ENCODE data around the gene RNF169. TPM values are rescaled to one million over a fixed set of nuclear protein-coding genes. Genes with fewer than 3 reads are reported as not detected.
"Not testable (repeated sequence)": the region's sequence is repeated elsewhere in the genome, so short reads cannot be mapped to it uniquely, and the experiment has no call there.

Gene RNF169
- total and polyA plus RNA-seq, 2 donors (not counting 1 experiment from before 2014, with no cell fraction given), result 12.3 to 32.2 TPM

DNA sequence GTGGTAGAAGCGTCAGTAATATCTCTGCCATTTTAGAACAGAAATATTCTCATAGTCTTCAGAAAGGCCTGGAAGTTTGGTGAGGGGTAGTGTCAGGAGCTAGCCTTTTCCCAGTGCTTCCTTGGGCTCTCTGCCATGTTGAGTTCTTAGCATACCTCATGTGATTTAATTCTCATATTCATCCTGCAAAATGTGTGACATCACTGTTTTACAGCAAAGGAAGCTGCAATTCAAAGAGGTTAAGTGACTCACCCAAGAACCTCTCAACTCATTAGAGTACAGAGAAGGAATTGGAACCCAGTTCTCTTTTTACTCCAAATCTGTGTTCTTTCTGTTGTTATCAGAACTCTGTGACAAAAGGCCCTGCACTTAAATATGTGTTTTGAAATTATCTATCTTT lies 72.1 kb downstream of the RNF169 start:
- TF ChIP-seq, protein P1, sequence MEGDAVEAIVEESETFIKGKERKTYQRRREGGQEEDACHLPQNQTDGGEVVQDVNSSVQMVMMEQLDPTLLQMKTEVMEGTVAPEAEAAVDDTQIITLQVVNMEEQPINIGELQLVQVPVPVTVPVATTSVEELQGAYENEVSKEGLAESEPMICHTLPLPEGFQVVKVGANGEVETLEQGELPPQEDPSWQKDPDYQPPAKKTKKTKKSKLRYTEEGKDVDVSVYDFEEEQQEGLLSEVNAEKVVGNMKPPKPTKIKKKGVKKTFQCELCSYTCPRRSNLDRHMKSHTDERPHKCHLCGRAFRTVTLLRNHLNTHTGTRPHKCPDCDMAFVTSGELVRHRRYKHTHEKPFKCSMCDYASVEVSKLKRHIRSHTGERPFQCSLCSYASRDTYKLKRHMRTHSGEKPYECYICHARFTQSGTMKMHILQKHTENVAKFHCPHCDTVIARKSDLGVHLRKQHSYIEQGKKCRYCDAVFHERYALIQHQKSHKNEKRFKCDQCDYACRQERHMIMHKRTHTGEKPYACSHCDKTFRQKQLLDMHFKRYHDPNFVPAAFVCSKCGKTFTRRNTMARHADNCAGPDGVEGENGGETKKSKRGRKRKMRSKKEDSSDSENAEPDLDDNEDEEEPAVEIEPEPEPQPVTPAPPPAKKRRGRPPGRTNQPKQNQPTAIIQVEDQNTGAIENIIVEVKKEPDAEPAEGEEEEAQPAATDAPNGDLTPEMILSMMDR (conservative IDR thresholded peaks at IDR 0.05 in 1 of 2, IDR thresholded peaks at IDR 0.05 in 1 of 2; ENCODE audit: low read depth in 1 of 2, low read length in 2 of 2), result no peak
- no peak for TF ChIP-seq EZH2 (IDR thresholded peaks at IDR 0.05; ENCODE audit: low read length, missing control alignments)
- peak; percentile 93 to 96 for DNase-seq (ENCODE audit: low read depth in 2 of 2)
- Histone ChIP-seq H3K27me3 (ENCODE audit: control insufficient read depth, insufficient read depth, low read length) (no peaks in the 10 kb centered on the region), H3K4me2 (ENCODE audit: extremely low read depth, insufficient read depth, low read length) (no peak overlapping the region), H3K9me3 (ENCODE audit: control insufficient read depth, insufficient read depth, low read depth, low read length) (no peaks in the 10 kb centered on the region), H2AFZ (ENCODE audit: low read length) (no peak overlapping the region), H3K27ac (ENCODE audit: insufficient read depth, low read length) (peak overlapping the region; percentile 65), H4K20me1 (ENCODE audit: control insufficient read depth, extremely low read depth, insufficient read depth, low read length) (no peaks in the 10 kb centered on the region), H3K4me1 (ENCODE audit: control insufficient read depth, extremely low read depth, insufficient read depth, low read length) (peaks cover 9% of the 10 kb centered on the region), H3K9ac (ENCODE audit: insufficient read depth, low read length) (no peak overlapping the region), H3K4me3 (replicated peaks in 1 of 4; ENCODE audit: control extremely low read depth in 1 of 4, insufficient read depth in 1 of 4, low read depth in 3 of 4, low read length in 4 of 4) (no peak overlapping the region), H3K79me2 (ENCODE audit: control insufficient read depth, insufficient read depth, low read length) (peaks cover 2% of the 10 kb centered on the region), H3K36me3 (ENCODE audit: control insufficient read depth, insufficient read depth, low read length) (no peaks in the 10 kb centered on the region)

DNA sequence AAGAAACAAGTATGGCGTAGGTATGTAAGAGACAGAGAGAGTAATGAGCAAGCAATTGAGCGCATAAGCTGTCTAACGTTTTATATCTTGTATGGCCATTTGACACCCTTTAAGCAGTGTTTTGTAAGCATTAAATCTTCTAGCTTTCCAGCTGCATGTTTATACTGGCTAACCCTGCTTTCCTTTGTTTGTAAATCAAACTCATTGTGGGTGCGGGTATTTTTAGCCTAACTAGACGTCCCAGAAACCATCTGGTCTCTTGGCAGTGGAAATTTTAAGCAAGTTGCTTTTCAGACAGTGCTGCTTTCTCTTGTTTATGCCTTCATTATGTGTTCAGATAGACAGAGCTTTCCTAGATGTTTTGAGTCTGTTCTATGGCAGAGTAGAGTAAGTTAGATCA lies 73.5 kb downstream of the RNF169 start:
- H3K79me2 ChIP-seq (ENCODE audit: control insufficient read depth, insufficient read depth, low read length), result peaks cover 2% of the 10 kb centered on the region
- H3K4me3 ChIP-seq (replicated peaks in 1 of 4; ENCODE audit: control extremely low read depth in 1 of 4, insufficient read depth in 1 of 4, low read depth in 3 of 4, low read length in 4 of 4), result no peak overlapping the region
- no peaks in the 10 kb centered on the region for H3K27me3 ChIP-seq (ENCODE audit: control insufficient read depth, insufficient read depth, low read length)
- H3K4me1 ChIP-seq (ENCODE audit: control insufficient read depth, extremely low read depth, insufficient read depth, low read length), result peaks cover 9% of the 10 kb centered on the region
- H3K36me3 ChIP-seq (ENCODE audit: control insufficient read depth, insufficient read depth, low read length), result peaks cover 2% of the 10 kb centered on the region
- H3K4me2 ChIP-seq (ENCODE audit: extremely low read depth, insufficient read depth, low read length), result peak overlapping the region; percentile 56
- no peaks in the 10 kb centered on the region for H4K20me1 ChIP-seq (ENCODE audit: control insufficient read depth, extremely low read depth, insufficient read depth, low read length)
- DNase-seq (ENCODE audit: low read depth in 2 of 2), result peak; percentile 83 to 95
- H3K9me3 ChIP-seq (ENCODE audit: control insufficient read depth, insufficient read depth, low read depth, low read length), result no peaks in the 10 kb centered on the region
- H2AFZ ChIP-seq (ENCODE audit: low read length), result no peak overlapping the region
- H3K27ac ChIP-seq (ENCODE audit: insufficient read depth, low read length), result peak overlapping the region; percentile 68
- H3K9ac ChIP-seq (ENCODE audit: insufficient read depth, low read length), result no peak overlapping the region
- TF ChIP-seq EZH2 (IDR thresholded peaks at IDR 0.05; ENCODE audit: low read length, missing control alignments), result no peak
- TF ChIP-seq, protein P1 (conservative IDR thresholded peaks at IDR 0.05 in 1 of 2, IDR thresholded peaks at IDR 0.05 in 1 of 2; ENCODE audit: low read depth in 1 of 2, low read length in 2 of 2), result no peak

DNA sequence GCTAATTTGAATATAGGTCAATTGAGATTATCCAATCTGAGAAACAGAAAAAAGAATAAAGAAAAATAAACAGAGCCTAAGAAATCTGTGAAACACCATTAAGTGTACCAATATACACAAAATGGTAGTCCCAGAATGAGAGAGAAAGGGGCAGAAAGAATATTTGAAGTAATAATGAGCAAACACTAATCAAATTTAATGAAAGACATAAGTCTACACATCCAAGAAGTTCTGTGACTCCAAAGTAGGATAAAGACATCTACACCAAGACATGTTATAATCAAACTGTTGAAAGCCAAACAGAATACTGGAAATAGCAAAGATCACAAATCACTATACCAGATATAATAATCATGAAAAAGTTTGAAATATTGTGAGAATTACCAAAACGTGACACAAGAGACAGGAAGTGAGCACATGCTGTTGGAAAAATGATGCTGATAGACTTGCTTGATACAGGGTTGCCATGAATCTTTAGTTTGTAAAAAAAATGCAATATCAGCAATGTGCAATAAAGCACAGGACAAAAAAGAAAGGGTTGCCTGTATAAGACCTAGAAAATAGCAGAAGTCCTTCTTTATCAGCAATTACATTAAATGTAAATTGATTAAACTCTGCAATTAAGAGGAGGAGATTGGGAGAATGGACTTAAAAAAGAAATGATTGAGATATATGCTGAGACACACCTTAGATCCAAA lies 75.8 kb downstream of the RNF169 start:
- Histone ChIP-seq H3K4me3 (replicated peaks in 1 of 4; ENCODE audit: control extremely low read depth in 1 of 4, insufficient read depth in 1 of 4, low read depth in 3 of 4, low read length in 4 of 4) (no peak overlapping the region), H2AFZ (ENCODE audit: low read length) (no peak overlapping the region), H3K9ac (ENCODE audit: insufficient read depth, low read length) (no peak overlapping the region), H3K9me3 (ENCODE audit: control insufficient read depth, insufficient read depth, low read depth, low read length) (no peaks in the 10 kb centered on the region), H4K20me1 (ENCODE audit: control insufficient read depth, extremely low read depth, insufficient read depth, low read length) (no peaks in the 10 kb centered on the region), H3K79me2 (ENCODE audit: control insufficient read depth, insufficient read depth, low read length) (peaks cover 2% of the 10 kb centered on the region), H3K4me2 (ENCODE audit: extremely low read depth, insufficient read depth, low read length) (no peak overlapping the region), H3K36me3 (ENCODE audit: control insufficient read depth, insufficient read depth, low read length) (peaks cover 2% of the 10 kb centered on the region), H3K27me3 (ENCODE audit: control insufficient read depth, insufficient read depth, low read length) (no peaks in the 10 kb centered on the region), H3K4me1 (ENCODE audit: control insufficient read depth, extremely low read depth, insufficient read depth, low read length) (peaks cover 9% of the 10 kb centered on the region), H3K27ac (ENCODE audit: insufficient read depth, low read length) (no peak overlapping the region)
- no peak for DNase-seq (ENCODE audit: low read depth in 2 of 2)
- TF ChIP-seq EZH2 (IDR thresholded peaks at IDR 0.05; ENCODE audit: low read length, missing control alignments), result no peak
- TF ChIP-seq, protein P1 (conservative IDR thresholded peaks at IDR 0.05 in 1 of 2, IDR thresholded peaks at IDR 0.05 in 1 of 2; ENCODE audit: low read depth in 1 of 2, low read length in 2 of 2), result no peak

DNA sequence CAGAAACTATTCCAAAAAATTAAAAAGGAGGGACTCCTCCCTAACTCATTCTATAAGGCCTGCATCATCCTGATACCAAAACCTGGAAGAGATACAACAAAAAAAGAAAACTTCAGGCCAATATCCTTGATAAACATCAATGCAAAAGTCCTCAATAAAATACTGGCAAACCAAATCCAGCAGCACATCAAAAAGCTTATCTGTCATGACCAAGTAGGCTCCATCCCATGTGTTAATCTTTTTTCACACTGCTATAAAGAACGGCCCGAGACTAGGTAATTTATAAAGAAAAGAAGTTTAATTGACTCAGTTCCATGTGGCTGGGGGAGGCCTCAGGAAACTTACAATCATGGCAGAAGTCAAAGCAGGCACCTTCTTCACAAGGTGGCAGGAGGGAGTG lies 76.9 kb downstream of the RNF169 start:
- H3K27me3 ChIP-seq (ENCODE audit: control insufficient read depth, insufficient read depth, low read length); H3K4me3 ChIP-seq (replicated peaks in 1 of 4; ENCODE audit: control extremely low read depth in 1 of 4, insufficient read depth in 1 of 4, low read depth in 3 of 4, low read length in 4 of 4); H3K79me2 ChIP-seq (ENCODE audit: control insufficient read depth, insufficient read depth, low read length); H3K4me1 ChIP-seq (ENCODE audit: control insufficient read depth, extremely low read depth, insufficient read depth, low read length); H3K27ac ChIP-seq (ENCODE audit: insufficient read depth, low read length); DNase-seq (ENCODE audit: low read depth in 2 of 2); H3K9ac ChIP-seq (ENCODE audit: insufficient read depth, low read length); H2AFZ ChIP-seq (ENCODE audit: low read length); H3K4me2 ChIP-seq (ENCODE audit: extremely low read depth, insufficient read depth, low read length); H3K9me3 ChIP-seq (ENCODE audit: control insufficient read depth, insufficient read depth, low read depth, low read length); H4K20me1 ChIP-seq (ENCODE audit: control insufficient read depth, extremely low read depth, insufficient read depth, low read length); H3K36me3 ChIP-seq (ENCODE audit: control insufficient read depth, insufficient read depth, low read length): not testable (repeated sequence)
